ENCODE results near the gene DOCK10.

DOCK10 gene

DNA sequence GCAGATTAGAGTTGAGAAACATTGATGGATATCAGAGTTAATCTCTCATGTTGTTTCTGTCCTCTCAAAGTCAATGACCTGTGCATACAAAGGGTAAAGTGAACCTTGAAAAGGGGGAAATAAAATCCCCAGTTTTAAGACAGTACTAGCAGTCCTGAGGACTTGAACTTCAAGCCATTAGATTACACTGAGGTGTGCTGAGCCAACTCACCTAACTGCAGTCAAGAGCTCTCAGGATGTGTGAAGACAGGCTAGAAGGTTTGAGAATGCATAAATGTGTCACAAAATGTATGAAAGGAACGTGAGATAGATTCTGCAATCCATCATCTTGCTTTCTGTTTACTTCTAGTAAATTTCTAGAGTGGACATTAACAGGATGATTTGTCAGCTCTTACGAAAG is 35.5 kb downstream of the DOCK10 start:
- no peak overlapping the region for H3K4me3 ChIP-seq (ENCODE audit: low read depth in 1 of 2, low read length in 1 of 2)
- H3K27ac ChIP-seq, result no peak overlapping the region
- H3K36me3 ChIP-seq, result no peaks in the 10 kb centered on the region
- no peaks in the 10 kb centered on the region for H3K9me3 ChIP-seq
- TF ChIP-seq, protein P1, sequence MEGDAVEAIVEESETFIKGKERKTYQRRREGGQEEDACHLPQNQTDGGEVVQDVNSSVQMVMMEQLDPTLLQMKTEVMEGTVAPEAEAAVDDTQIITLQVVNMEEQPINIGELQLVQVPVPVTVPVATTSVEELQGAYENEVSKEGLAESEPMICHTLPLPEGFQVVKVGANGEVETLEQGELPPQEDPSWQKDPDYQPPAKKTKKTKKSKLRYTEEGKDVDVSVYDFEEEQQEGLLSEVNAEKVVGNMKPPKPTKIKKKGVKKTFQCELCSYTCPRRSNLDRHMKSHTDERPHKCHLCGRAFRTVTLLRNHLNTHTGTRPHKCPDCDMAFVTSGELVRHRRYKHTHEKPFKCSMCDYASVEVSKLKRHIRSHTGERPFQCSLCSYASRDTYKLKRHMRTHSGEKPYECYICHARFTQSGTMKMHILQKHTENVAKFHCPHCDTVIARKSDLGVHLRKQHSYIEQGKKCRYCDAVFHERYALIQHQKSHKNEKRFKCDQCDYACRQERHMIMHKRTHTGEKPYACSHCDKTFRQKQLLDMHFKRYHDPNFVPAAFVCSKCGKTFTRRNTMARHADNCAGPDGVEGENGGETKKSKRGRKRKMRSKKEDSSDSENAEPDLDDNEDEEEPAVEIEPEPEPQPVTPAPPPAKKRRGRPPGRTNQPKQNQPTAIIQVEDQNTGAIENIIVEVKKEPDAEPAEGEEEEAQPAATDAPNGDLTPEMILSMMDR (IDR thresholded peaks at IDR 0.05), result no peak
- no peaks in the 10 kb centered on the region for H3K27me3 ChIP-seq
- H3K4me1 ChIP-seq (ENCODE audit: control insufficient read depth in 1 of 2, insufficient read depth in 1 of 2, low read depth in 1 of 2, low read length in 1 of 2), result no peaks in the 10 kb centered on the region

DNA sequence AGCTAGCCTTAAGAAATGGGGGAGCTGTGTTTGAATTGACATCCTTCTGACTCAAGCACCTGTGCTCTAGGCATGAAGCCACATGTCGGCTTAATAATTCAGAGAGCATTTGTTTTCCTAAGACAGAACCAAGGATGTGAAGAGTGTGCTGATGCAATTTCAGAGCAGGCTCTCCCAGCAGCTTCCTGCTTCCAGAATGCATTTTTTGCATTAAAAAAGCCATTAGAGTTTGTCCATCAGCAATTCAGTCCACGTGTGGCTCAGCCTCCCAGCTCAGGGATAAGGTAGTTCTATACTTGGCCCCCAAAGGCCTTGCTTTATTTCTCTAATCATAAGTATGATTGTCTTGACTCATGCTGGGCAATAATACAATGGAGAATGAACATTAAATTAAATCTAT is 37.7 kb downstream of the DOCK10 start:
- Histone ChIP-seq H3K4me3 (ENCODE audit: low read depth in 1 of 2, low read length in 1 of 2) (no peak overlapping the region), H3K36me3 (no peaks in the 10 kb centered on the region), H3K27ac (no peak overlapping the region), H3K27me3 (no peaks in the 10 kb centered on the region), H3K4me1 (ENCODE audit: control insufficient read depth in 1 of 2, insufficient read depth in 1 of 2, low read depth in 1 of 2, low read length in 1 of 2) (peaks cover 0 to 5% of the 10 kb centered on the region in 2 experiments), H3K9me3 (no peaks in the 10 kb centered on the region)
- TF ChIP-seq, protein P1 (IDR thresholded peaks at IDR 0.05), result no peak

DNA sequence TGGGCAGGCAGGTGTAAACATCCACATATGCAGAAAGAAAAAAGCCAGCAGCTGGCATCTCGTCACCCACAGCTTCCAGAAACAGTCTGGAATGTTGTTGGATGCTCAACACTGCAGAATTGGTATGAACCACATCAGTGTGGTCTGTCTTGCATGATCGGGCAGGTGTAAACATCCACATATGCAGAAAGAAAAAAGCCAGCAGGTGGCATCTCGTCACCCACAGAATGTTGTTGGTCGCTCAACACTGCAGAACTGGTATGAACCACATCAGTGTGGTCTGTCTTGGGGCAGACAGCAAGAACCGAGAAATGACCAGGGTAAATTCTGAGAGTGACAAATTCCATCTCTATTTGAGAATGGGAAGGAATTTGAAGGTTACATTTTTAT is 39.6 kb downstream of the DOCK10 start:
- Histone ChIP-seq H3K4me3 (ENCODE audit: low read depth in 1 of 2, low read length in 1 of 2) (no peak overlapping the region), H3K4me1 (ENCODE audit: control insufficient read depth in 1 of 2, insufficient read depth in 1 of 2, low read depth in 1 of 2, low read length in 1 of 2) (peaks cover 0 to 6% of the 10 kb centered on the region in 2 experiments), H3K27ac (no peak overlapping the region), H3K27me3 (no peaks in the 10 kb centered on the region), H3K36me3 (no peaks in the 10 kb centered on the region), H3K9me3 (no peaks in the 10 kb centered on the region)
- TF ChIP-seq, protein P1 (IDR thresholded peaks at IDR 0.05), result no peak

DNA sequence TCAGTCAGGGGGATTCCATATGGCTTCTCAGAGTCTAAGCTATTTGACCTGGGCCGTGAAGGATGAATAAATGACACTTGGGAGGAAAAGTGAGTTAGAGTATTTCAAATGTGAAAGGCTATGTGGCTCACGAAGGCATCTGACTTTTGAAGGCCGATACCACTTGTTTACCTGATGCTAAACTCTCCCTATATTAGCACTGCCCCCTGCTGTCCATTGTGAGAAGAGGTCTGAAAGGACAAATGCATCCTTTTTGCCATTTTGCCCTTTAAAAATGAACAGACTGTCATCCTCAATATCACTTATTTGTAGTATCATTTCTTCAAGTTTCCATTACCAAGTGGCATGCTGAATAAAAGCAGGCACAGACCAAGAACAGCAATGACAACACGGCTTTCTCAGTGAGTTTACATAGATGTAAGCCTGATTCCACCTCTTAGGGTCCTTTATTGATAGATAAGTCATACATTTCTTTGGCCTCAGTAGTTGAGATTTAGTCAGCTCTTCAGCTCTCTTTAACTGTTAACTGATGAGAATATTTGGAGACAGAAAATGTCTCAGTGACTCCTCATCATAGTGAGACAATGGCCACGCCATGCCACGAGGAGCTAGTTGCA is 40.1 kb downstream of the DOCK10 start:
- Histone ChIP-seq H3K4me1 (ENCODE audit: control insufficient read depth in 1 of 2, insufficient read depth in 1 of 2, low read depth in 1 of 2, low read length in 1 of 2) (peaks cover 0 to 6% of the 10 kb centered on the region in 2 experiments), H3K27me3 (no peaks in the 10 kb centered on the region), H3K9me3 (no peaks in the 10 kb centered on the region), H3K36me3 (no peaks in the 10 kb centered on the region), H3K27ac (no peak overlapping the region), H3K4me3 (ENCODE audit: low read depth in 1 of 2, low read length in 1 of 2) (no peak overlapping the region)
- TF ChIP-seq, protein P1 (IDR thresholded peaks at IDR 0.05), result peak; percentile 62

DNA sequence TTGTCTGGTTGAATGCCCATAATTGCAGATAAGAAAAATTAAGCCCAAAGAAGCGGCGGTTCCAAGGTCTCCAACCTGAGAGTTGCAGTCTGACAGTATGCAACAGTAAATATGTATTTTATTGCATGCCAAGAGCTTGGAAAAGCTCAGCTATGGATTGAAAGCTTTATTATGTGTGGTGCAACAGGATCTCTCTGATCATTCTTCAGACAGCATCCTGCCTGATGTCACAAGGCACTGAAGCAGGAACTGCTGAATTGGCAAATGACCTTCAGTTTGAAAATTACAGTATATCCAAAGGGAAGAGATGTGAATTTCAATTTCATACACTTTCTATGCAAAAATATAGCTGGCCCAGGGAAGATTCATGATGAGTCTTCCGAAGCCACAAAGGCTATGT is 42.5 kb downstream of the DOCK10 start:
- peaks cover 6 to 10% of the 10 kb centered on the region in 2 experiments for H3K4me1 ChIP-seq (ENCODE audit: control insufficient read depth in 1 of 2, insufficient read depth in 1 of 2, low read depth in 1 of 2, low read length in 1 of 2)
- no peaks in the 10 kb centered on the region for H3K9me3 ChIP-seq
- H3K27ac ChIP-seq, result no peak overlapping the region
- no peaks in the 10 kb centered on the region for H3K27me3 ChIP-seq
- H3K4me3 ChIP-seq (ENCODE audit: low read depth in 1 of 2, low read length in 1 of 2), result no peak overlapping the region
- TF ChIP-seq, protein P1 (IDR thresholded peaks at IDR 0.05), result no peak
- H3K36me3 ChIP-seq, result no peaks in the 10 kb centered on the region

Measured in neutrophil (primary cell).